Forelimb muscle (tissue), 1 donor: ENCODE data around the gene UPK2. TPM values are rescaled to one million over a fixed set of nuclear protein-coding genes. Genes with fewer than 3 reads are reported as not detected.

ENCODE experiments used
- DNase-seq: peaks from one replicate; pipeline ENCODE4 v3.0.0-alpha.2; 2013; ENCODE audit warnings: low read depth
- polyA plus RNA-seq: library from polyadenylated mRNA; unstranded; fragments of 120-200 nt; gene quantifications from one replicate; pipeline ENCODE4 v1.2.1, GENCODE V29; 2013; ENCODE audit not compliant: insufficient read length

The UPK2 gene
- polyA plus RNA-seq, 1 donor: 1.3 TPM

DNA sequence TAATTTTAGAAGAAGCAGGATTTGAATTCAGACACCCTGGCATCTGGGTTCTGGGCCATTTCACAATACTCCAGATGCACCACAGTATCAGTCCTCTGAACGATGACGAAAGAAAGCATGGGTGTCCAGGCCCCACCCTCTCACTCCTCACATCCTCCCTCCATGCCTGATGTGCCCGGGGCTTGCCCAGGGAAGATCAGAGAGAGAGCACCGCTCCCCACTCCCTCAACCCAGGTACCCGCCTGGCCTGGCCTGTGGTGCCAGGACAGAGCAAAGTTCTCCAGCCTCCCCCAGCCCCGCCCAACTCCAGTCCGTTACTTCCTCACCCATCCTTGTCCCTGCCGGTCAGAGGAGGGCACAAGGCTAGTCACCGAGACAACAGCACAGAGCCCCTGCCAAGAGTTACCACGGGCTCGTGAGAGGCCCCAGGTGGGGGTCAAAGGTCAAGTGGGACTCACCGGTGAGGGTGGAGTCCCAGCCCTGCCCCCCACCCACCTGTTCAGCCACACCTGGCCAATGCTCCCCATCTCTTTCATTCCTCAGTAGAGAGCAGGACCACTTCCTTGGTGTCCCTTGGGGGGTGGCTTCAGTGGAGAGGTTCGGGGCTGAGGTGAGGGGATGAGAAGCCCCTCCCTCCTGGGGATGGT, 38.5 kb upstream of the UPK2 start:
- no peak for DNase-seq

DNA sequence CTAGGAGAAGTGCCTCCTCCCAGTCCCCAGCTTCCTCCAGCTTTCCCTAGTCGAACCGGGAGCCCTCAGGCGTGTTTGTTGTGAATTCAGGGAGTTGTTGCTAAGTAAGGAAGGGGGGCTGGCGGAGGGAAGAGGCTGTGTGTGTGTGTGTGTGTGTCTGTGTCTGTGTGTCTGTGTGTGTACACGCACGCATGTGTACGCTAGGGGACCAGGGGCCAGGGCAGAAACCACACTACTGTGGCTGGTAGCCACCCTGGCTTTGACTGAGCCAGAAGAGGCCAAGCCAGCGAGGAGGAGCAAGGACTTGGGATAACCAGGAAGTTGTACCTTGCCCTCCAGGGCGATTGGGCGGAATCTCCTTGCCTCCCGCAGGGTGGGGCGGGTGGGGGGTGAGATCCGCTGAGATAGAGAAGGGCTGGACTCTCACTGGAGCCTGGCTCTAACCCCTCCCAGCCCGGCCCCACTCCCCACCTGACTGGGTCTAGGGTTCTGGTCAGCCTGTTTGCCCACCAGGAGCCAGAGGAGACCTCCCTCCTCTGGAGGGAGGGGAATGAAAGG, 37.9 kb upstream of the UPK2 start:
- no peak for DNase-seq

- DNase-seq: no peak
Observed at GRCh38 chr11:118918686-118919280, 37.3 kb upstream of the UPK2 start.

DNA sequence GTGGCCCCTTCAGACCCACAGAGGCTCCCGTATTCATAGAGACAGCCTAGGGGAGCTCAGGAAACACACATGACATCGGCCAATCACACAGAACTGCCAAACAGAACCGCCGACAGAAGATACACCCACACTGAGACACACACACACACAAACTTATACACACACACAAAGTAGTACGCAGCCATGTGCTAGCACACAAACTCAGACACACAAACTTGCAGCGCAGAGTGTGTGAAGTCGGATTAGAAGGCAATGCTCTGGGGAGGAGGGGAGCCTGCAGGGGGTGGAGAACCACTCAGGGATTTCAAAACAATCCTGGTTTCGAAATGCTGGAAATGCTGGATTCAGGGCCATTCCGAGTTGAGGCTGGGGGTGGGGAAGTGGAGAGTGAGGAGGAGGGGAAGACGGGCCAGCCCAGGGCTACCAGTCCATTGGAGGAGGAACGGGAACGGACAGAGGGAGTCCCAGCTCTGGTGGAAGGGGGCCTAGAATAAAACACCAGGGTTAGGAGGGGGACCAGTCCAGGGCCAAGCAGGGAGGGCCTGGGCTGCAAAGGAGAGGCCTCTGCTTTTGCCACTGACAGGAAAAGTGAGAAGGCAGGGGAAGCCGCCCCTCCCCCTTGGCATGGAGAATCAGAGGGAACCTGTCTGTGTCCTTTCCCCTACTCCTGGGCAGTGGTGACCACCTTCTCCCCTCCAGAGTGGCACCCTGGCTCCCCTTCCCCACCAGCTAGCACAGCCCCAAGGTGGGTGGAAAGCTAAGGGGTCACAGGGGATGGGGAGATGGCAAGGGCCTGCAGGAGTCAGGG, 34.8 kb upstream of the UPK2 start:
- no peak for DNase-seq

- DNase-seq: no peak
Observed at GRCh38 chr11:118921929-118922744, 34.0 kb upstream of the UPK2 start.

- no peak for DNase-seq
Observed at GRCh38 chr11:118922745-118923627, 33.1 kb upstream of the UPK2 start.

DNA sequence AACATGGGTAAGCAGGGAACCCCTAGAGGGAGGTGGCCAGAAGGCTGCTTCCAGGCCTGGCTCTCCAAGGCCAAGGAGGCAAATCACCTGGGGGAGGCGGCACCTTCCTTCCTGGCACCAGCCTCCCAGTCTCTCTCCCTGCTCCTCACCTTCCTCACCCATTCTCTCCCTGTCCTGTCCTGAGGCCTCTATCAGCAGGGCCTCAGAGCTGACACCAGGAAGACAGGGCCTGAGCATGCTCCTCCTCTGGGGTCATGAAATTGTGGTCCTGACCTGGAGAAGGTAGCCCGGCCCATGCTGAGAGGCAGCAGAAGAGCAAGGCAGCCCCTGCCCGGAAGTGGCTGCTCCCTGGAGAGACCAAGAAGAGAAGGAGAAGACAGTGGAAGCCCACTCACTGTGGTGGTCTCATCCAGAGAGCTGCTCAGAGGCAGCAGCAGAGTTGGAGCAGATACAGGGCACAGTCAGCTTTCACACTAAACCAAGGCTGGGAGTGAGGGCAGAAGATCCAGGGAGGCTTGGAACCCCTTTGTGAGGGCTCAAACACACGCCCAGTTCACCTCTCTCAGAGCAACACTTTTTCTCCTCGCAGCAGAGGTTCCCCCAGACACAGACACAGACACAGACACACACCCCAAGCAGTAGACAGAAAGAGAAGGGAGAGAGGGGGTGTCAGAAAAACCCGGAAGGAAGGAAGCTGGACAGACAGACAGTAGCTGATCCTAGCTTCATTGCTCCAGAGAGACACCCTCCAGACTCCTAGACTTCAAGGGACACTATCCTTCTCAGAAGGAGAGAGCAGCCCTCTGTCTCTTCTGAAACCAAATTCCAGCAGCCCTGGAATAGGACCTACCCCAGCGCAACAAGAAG, 32.1 kb upstream of the UPK2 start:
- DNase-seq: no peak

GRCh38 chr11:118924591-118925585, 31.2 kb upstream of the UPK2 start:
- no peak for DNase-seq

GRCh38 chr11:118927554-118928100, 28.5 kb upstream of the UPK2 start:
- DNase-seq: no peak

- DNase-seq: no peak
Observed at GRCh38 chr11:118928101-118928869, 27.8 kb upstream of the UPK2 start.

GRCh38 chr11:118928870-118929500, 27.1 kb upstream of the UPK2 start:
- no peak for DNase-seq

DNA sequence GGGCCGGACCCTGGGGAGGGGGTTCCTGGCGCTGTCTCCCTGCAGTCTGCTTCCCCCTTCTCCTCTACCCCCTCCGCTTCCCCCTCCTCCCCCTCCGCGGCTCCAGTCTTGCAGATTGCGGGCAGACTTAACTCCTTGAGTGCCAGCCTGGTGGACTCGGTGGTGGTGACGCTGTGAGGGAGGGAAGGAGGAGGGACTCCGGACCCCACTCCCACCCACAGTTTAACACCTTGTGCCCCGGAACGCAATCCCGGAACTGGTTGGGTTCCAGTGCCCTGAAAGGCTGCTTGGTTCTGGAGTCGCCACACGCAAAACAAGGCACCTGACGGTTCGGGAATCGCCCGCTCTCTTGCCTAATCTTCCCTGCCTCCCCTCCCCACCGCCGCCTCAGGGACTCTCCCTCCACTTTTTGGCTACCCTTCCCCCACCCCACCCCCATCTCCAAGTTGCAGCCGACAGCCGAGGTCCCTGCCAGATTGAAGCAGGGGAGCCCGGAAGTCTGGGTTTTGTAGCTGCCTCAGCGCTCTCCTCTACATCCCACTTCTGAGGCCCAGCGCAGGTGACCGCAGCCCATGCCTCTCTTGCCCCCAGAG, 26.5 kb upstream of the UPK2 start:
- peak; percentile 90 for DNase-seq

- no peak for DNase-seq
Observed at GRCh38 chr11:118930094-118930712, 25.9 kb upstream of the UPK2 start.

DNA sequence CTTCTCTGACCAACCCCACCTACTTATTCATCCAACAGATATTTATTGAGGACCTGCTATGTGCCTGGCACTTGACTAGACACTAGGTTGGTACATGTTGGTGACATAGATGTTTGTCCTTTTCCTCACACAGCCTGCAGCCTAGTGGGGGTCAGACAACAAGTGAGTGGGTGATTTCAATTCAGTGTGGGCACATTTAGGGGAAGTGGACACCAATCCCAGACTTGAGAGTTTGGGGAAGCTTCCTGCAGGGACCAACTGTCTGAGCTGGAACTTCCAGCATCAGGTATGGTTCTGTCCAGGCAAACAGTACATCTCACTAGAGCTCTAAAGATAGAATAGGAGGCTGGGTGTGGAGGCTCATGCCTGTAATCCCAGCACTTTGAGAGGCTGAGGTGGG, 24.5 kb upstream of the UPK2 start:
- DNase-seq: no peak

GRCh38 chr11:118933486-118933885, 22.6 kb upstream of the UPK2 start:
- peak; percentile 82 for DNase-seq

GRCh38 chr11:118935376-118935775, 20.7 kb upstream of the UPK2 start:
- DNase-seq: no peak
